HG02763 (cell line): ENCODE measurements around the gene PPM1H.

Experiments
- ATAC-seq: cut with Tn5 transposase; IDR thresholded peaks from one replicate; pipeline ENCODE4 v1.9.1; 2021; ENCODE audit warnings: mild to moderate bottlenecking, moderate library complexity; ENCODE audit not compliant: unreplicated experiment

Gene PPM1H

GRCh38 chr12:62717643-62718042, 217.3 kb downstream of the PPM1H start:
- ATAC-seq, result no peak

GRCh38 chr12:62716866-62717525, 218.0 kb downstream of the PPM1H start:
- ATAC-seq, result no peak

GRCh38 chr12:62716037-62716436, 218.9 kb downstream of the PPM1H start:
- ATAC-seq, result no peak

- no peak for ATAC-seq
Measured at GRCh38 chr12:62714774-62715721, 219.9 kb downstream of the PPM1H start.

GRCh38 chr12:62714181-62714773, 220.7 kb downstream of the PPM1H start:
- no peak for ATAC-seq

GRCh38 chr12:62713723-62714122, 221.2 kb downstream of the PPM1H start:
- no peak for ATAC-seq

- no peak for ATAC-seq
Measured at GRCh38 chr12:62712681-62713573, 222.0 kb downstream of the PPM1H start.

GRCh38 chr12:62711631-62712241, 223.2 kb downstream of the PPM1H start:
- no peak for ATAC-seq

GRCh38 chr12:62709311-62709710, 225.6 kb downstream of the PPM1H start:
- ATAC-seq, result no peak

GRCh38 chr12:62707939-62708338, 227.0 kb downstream of the PPM1H start:
- no peak for ATAC-seq

GRCh38 chr12:62705846-62706245, 229.1 kb downstream of the PPM1H start:
- ATAC-seq, result no peak

GRCh38 chr12:62703011-62703380, 232.0 kb downstream of the PPM1H start:
- ATAC-seq, result no peak

GRCh38 chr12:62701492-62701891, 233.5 kb downstream of the PPM1H start:
- no peak for ATAC-seq

GRCh38 chr12:62700091-62700880, 234.7 kb downstream of the PPM1H start:
- no peak for ATAC-seq

GRCh38 chr12:62698701-62699101, 236.2 kb downstream of the PPM1H start:
- ATAC-seq, result no peak

GRCh38 chr12:62697893-62698292, 237.1 kb downstream of the PPM1H start:
- ATAC-seq, result no peak

GRCh38 chr12:62695696-62696095, 239.3 kb downstream of the PPM1H start:
- ATAC-seq, result no peak

GRCh38 chr12:62694632-62695031, 240.3 kb downstream of the PPM1H start:
- ATAC-seq, result no peak

GRCh38 chr12:62694116-62694515, 240.8 kb downstream of the PPM1H start:
- ATAC-seq, result no peak
